Right ventricle myocardium superior (tissue), 1 donor: ENCODE measurements around the gene HCN3. TPM values are rescaled to one million over a fixed set of nuclear protein-coding genes. Genes with fewer than 3 reads are reported as not detected.
A peak's percentile ranks its signal among the peaks of the same experiment; 100 is the strongest.
"Not testable (repeated sequence)": the region's sequence is repeated elsewhere in the genome, so short reads cannot be mapped to it uniquely, and the experiment has no call there.

Experiments used
- ATAC-seq: fragments of 200-7000 bp; cut with Tn5 transposase; one replicate; pipeline ENCODE4 v1.9.1; 2020; ENCODE audit warnings: mild to moderate bottlenecking; ENCODE audit not compliant: poor library complexity
- DNase-seq: peaks from one replicate; pipeline ENCODE4 v3.0.0-alpha.2; 2020
- intact Hi-C: fragments of 100-400 bp; cut with DNase I; formaldehyde crosslinking; loops from one replicate; pipeline ENCODE4 v1.11.2; 2022
- total RNA-seq: library from RNA; stranded (reverse); fragmentation: NEBNext Ultra II Directional; extraction: Animal tissue kit (Norgen Biotek cat#: 25700); gene quantifications from one replicate; pipeline ENCODE4 v1.2.1, GENCODE V29; 2021
- donor health status: DM: no; HTN: yes; CAD: no; lungs with severe emphysema.

HCN3 gene
- total RNA-seq, 1 donor from 2014 or later, result 1.4 TPM

- peak; percentile 92 for ATAC-seq
- peak; percentile 98 for DNase-seq
- intact Hi-C loops, result no loop called here
These were observed 3.7 kb upstream of the HCN3 start, which contains the start of gene CLK2 for GRCh38 chr1:155273343-155274245. CLK2 (minus strand) TSS chr1:155273504; CDS start chr1:155270977, 2,527 bp downstream.

GRCh38 chr1:155277902-155278688 is 832 bp downstream of the HCN3 start:
- intact Hi-C loops, result loop anchor here (5.0 kb wide), 1 partner anchor 44 kb away; the partner anchor contains the start of gene RUSC1
- peak; percentile 69 for DNase-seq
- peak; percentile 5 for ATAC-seq

GRCh38 chr1:155278689-155279160 is 1.5 kb downstream of the HCN3 start:
- DNase-seq (no peak), ATAC-seq (no peak)
- intact Hi-C loops, result loop anchor here (5.0 kb wide), 1 partner anchor 44 kb away; the partner anchor contains the start of gene RUSC1

- intact Hi-C loops, result loop anchor here (5.0 kb wide), 1 partner anchor 43 kb away; the partner anchor contains the start of gene RUSC1
These were observed 2.0 kb downstream of the HCN3 start for GRCh38 chr1:155279268-155279667.

GRCh38 chr1:155282488-155283091 is 5.3 kb downstream of the HCN3 start:
- ATAC-seq (no peak), DNase-seq (no peak)
- intact Hi-C loops, result no loop called here

More at GRCh38 chr1:155279268-155279667, 2.0 kb downstream of the HCN3 start:
- DNase-seq (no peak), ATAC-seq (no peak)

GRCh38 chr1:155284476-155284875 is 7.2 kb downstream of the HCN3 start:
- intact Hi-C loops, result no loop called here
- DNase-seq (no peak), ATAC-seq (no peak)

- no peak for ATAC-seq
- DNase-seq, result no peak
- intact Hi-C loops, result no loop called here
These were observed 7.8 kb downstream of the HCN3 start for GRCh38 chr1:155285063-155285462.

- DNase-seq, result no peak
- intact Hi-C loops, result no loop called here
These were observed 8.4 kb downstream of the HCN3 start for GRCh38 chr1:155285631-155286044.

GRCh38 chr1:155286544-155286943 is 9.3 kb downstream of the HCN3 start:
- DNase-seq (no peak), ATAC-seq (no peak)
- intact Hi-C loops, result no loop called here

More at GRCh38 chr1:155285631-155286044, 8.4 kb downstream of the HCN3 start:
- no peak for ATAC-seq

GRCh38 chr1:155287987-155288543 is 10.8 kb downstream of the HCN3 start:
- intact Hi-C loops, result no loop called here
- DNase-seq, result no peak
- no peak for ATAC-seq

- ATAC-seq, DNase-seq, intact Hi-C loops: not testable (repeated sequence)
These were observed 13.7 kb downstream of the HCN3 start for GRCh38 chr1:155291006-155291405.

- intact Hi-C loops, result no loop called here
- DNase-seq (no peak), ATAC-seq (no peak)
These were observed 16.0 kb downstream of the HCN3 start for GRCh38 chr1:155293086-155293749.

- no peak for DNase-seq
- no peak for ATAC-seq
- intact Hi-C loops, result no loop called here
These were observed 17.4 kb downstream of the HCN3 start for GRCh38 chr1:155294520-155295182.

GRCh38 chr1:155295183-155295941 is 18.1 kb downstream of the HCN3 start:
- ATAC-seq (no peak), DNase-seq (no peak)
- intact Hi-C loops, result no loop called here

- ATAC-seq (no peak), DNase-seq (no peak)
- intact Hi-C loops, result no loop called here
These were observed 18.6 kb downstream of the HCN3 start for GRCh38 chr1:155295942-155296267.

GRCh38 chr1:155296661-155297060 is 19.4 kb downstream of the HCN3 start:
- DNase-seq (no peak), ATAC-seq (no peak)
- intact Hi-C loops, result no loop called here

- intact Hi-C loops, result no loop called here
- ATAC-seq (no peak), DNase-seq (no peak)
These were observed 20.1 kb downstream of the HCN3 start for GRCh38 chr1:155297384-155297783.
